ENCODE measurements around the gene KNCN.

The KNCN gene

GRCh38 chr1:46568461-46568891 lies 17.0 kb upstream of the KNCN start:
- no peak overlapping the region for H3K4me3 ChIP-seq (ENCODE audit: low read length)
- no peaks in the 10 kb centered on the region for H3K4me1 ChIP-seq (ENCODE audit: low read length)
- H3K4me2 ChIP-seq (ENCODE audit: low read depth, low read length), result no peak overlapping the region
- no peaks in the 10 kb centered on the region for H3K9me3 ChIP-seq (replicated peaks; ENCODE audit: insufficient read depth, low read length)
- no peak overlapping the region for H3K9ac ChIP-seq (ENCODE audit: low read length)
- no peak overlapping the region for H2AFZ ChIP-seq (ENCODE audit: low read length)
- no peaks in the 10 kb centered on the region for H4K20me1 ChIP-seq (ENCODE audit: insufficient read depth, low read length)
- no peaks in the 10 kb centered on the region for H3K79me2 ChIP-seq (ENCODE audit: low read length)
- no peaks in the 10 kb centered on the region for H3K9me2 ChIP-seq (replicated peaks; ENCODE audit: insufficient read depth, low read length)
- no peak for DNase-seq
- no peak for TF ChIP-seq EZH2phosphoT487 (IDR thresholded peaks at IDR 0.05; ENCODE audit: low read length)
- no peak for TF ChIP-seq CTCF (IDR thresholded peaks at IDR 0.05; ENCODE audit: low read length)
- TF ChIP-seq EZH2 (optimal IDR thresholded peaks at IDR 0.05; ENCODE audit: low read depth, low read length), result no peak
- no peak overlapping the region for H3K27ac ChIP-seq (ENCODE audit: low read length)
- no peaks in the 10 kb centered on the region for H3K36me3 ChIP-seq (replicated peaks; ENCODE audit: insufficient read depth, low read length)
- no peaks in the 10 kb centered on the region for H3K27me3 ChIP-seq (replicated peaks; ENCODE audit: insufficient read depth, low read length)
- no peaks in the 10 kb centered on the region for H3F3A ChIP-seq (ENCODE audit: insufficient read depth, low read length)

GRCh38 chr1:46563341-46563740 lies 11.9 kb upstream of the KNCN start:
- Histone ChIP-seq H3K4me1 (ENCODE audit: low read length) (no peaks in the 10 kb centered on the region), H4K20me1 (ENCODE audit: insufficient read depth, low read length) (no peaks in the 10 kb centered on the region), H3K36me3 (replicated peaks; ENCODE audit: insufficient read depth, low read length) (no peaks in the 10 kb centered on the region), H3K4me2 (ENCODE audit: low read depth, low read length) (no peak overlapping the region), H3K27ac (ENCODE audit: low read length) (no peak overlapping the region), H3K9me3 (replicated peaks; ENCODE audit: insufficient read depth, low read length) (no peaks in the 10 kb centered on the region), H3K27me3 (replicated peaks; ENCODE audit: insufficient read depth, low read length) (no peaks in the 10 kb centered on the region), H3F3A (ENCODE audit: insufficient read depth, low read length) (no peaks in the 10 kb centered on the region), H3K9me2 (replicated peaks; ENCODE audit: insufficient read depth, low read length) (no peaks in the 10 kb centered on the region), H3K9ac (ENCODE audit: low read length) (no peak overlapping the region), H2AFZ (ENCODE audit: low read length) (no peak overlapping the region), H3K4me3 (ENCODE audit: low read length) (no peak overlapping the region), H3K79me2 (ENCODE audit: low read length) (no peaks in the 10 kb centered on the region)
- TF ChIP-seq EZH2phosphoT487 (IDR thresholded peaks at IDR 0.05; ENCODE audit: low read length) (no peak), EZH2 (optimal IDR thresholded peaks at IDR 0.05; ENCODE audit: low read depth, low read length) (no peak), CTCF (IDR thresholded peaks at IDR 0.05; ENCODE audit: low read length) (no peak)
- no peak for DNase-seq

GRCh38 chr1:46562498-46562897 lies 11.1 kb upstream of the KNCN start:
- DNase-seq, result no peak
- H3K27me3 ChIP-seq (replicated peaks; ENCODE audit: insufficient read depth, low read length), result no peaks in the 10 kb centered on the region
- H3K79me2 ChIP-seq (ENCODE audit: low read length), result no peaks in the 10 kb centered on the region
- no peak overlapping the region for H3K27ac ChIP-seq (ENCODE audit: low read length)
- no peak overlapping the region for H3K4me3 ChIP-seq (ENCODE audit: low read length)
- no peaks in the 10 kb centered on the region for H3K9me3 ChIP-seq (replicated peaks; ENCODE audit: insufficient read depth, low read length)
- no peaks in the 10 kb centered on the region for H3K9me2 ChIP-seq (replicated peaks; ENCODE audit: insufficient read depth, low read length)
- H2AFZ ChIP-seq (ENCODE audit: low read length), result no peak overlapping the region
- no peaks in the 10 kb centered on the region for H3K36me3 ChIP-seq (replicated peaks; ENCODE audit: insufficient read depth, low read length)
- no peak overlapping the region for H3K9ac ChIP-seq (ENCODE audit: low read length)
- TF ChIP-seq EZH2 (optimal IDR thresholded peaks at IDR 0.05; ENCODE audit: low read depth, low read length), result no peak
- TF ChIP-seq EZH2phosphoT487 (IDR thresholded peaks at IDR 0.05; ENCODE audit: low read length), result no peak
- TF ChIP-seq CTCF (IDR thresholded peaks at IDR 0.05; ENCODE audit: low read length), result no peak
- H3F3A ChIP-seq (ENCODE audit: insufficient read depth, low read length), result no peaks in the 10 kb centered on the region
- H3K4me1 ChIP-seq (ENCODE audit: low read length), result no peaks in the 10 kb centered on the region
- no peaks in the 10 kb centered on the region for H4K20me1 ChIP-seq (ENCODE audit: insufficient read depth, low read length)
- no peak overlapping the region for H3K4me2 ChIP-seq (ENCODE audit: low read depth, low read length)
